ENCODE measurements around the gene HEMK1. TPM values are rescaled to one million over a fixed set of nuclear protein-coding genes. Genes with fewer than 3 reads are reported as not detected.

Gene HEMK1
- total RNA-seq, 1 experiment from 2014 or later: 15.5 TPM

- DNase-seq: no peak
- H3K4me3 ChIP-seq (ENCODE audit: insufficient read depth, low read depth, low read length): no peak overlapping the region
Observed at GRCh38 chr3:50575372-50575771, 6.0 kb downstream of the HEMK1 start.

GRCh38 chr3:50577348-50577747, 8.0 kb downstream of the HEMK1 start:
- no peak overlapping the region for H3K4me3 ChIP-seq (ENCODE audit: insufficient read depth, low read depth, low read length)
- no peak for DNase-seq
- peaks cover 8% of the 10 kb centered on the region for H3K36me3 ChIP-seq (replicated peaks; ENCODE audit: control insufficient read depth, insufficient read depth, low read length)
- no peaks in the 10 kb centered on the region for H3K27me3 ChIP-seq (ENCODE audit: control insufficient read depth, insufficient read depth, low read length)

More at GRCh38 chr3:50575372-50575771, 6.0 kb downstream of the HEMK1 start:
- Histone ChIP-seq H3K27me3 (ENCODE audit: control insufficient read depth, insufficient read depth, low read length) (no peaks in the 10 kb centered on the region), H3K36me3 (replicated peaks; ENCODE audit: control insufficient read depth, insufficient read depth, low read length) (peaks cover 7% of the 10 kb centered on the region)

- H3K4me3 ChIP-seq (ENCODE audit: insufficient read depth, low read depth, low read length): no peak overlapping the region
- H3K27me3 ChIP-seq (ENCODE audit: control insufficient read depth, insufficient read depth, low read length): no peaks in the 10 kb centered on the region
- peaks cover 5% of the 10 kb centered on the region for H3K36me3 ChIP-seq (replicated peaks; ENCODE audit: control insufficient read depth, insufficient read depth, low read length)
- DNase-seq: no peak
Observed at GRCh38 chr3:50580683-50581458, 11.5 kb downstream of the HEMK1 start.

- Histone ChIP-seq H3K27me3 (ENCODE audit: control insufficient read depth, insufficient read depth, low read length) (no peaks in the 10 kb centered on the region), H3K4me3 (ENCODE audit: insufficient read depth, low read depth, low read length) (no peak overlapping the region), H3K36me3 (replicated peaks; ENCODE audit: control insufficient read depth, insufficient read depth, low read length) (peaks cover 5% of the 10 kb centered on the region)
- DNase-seq: no peak
Observed at GRCh38 chr3:50581459-50581842, 12.1 kb downstream of the HEMK1 start.

- H3K4me3 ChIP-seq (ENCODE audit: insufficient read depth, low read depth, low read length): no peak overlapping the region
Observed at GRCh38 chr3:50582083-50582482, 12.8 kb downstream of the HEMK1 start.

GRCh38 chr3:50583897-50584296, 14.6 kb downstream of the HEMK1 start:
- H3K4me3 ChIP-seq (ENCODE audit: insufficient read depth, low read depth, low read length): no peak overlapping the region
- H3K36me3 ChIP-seq (replicated peaks; ENCODE audit: control insufficient read depth, insufficient read depth, low read length): peaks cover 1% of the 10 kb centered on the region; the same call in 1 of the 2 replicates
- H3K27me3 ChIP-seq (ENCODE audit: control insufficient read depth, insufficient read depth, low read length): no peaks in the 10 kb centered on the region
- DNase-seq: no peak

More at GRCh38 chr3:50582083-50582482, 12.8 kb downstream of the HEMK1 start:
- DNase-seq: no peak
- H3K27me3 ChIP-seq (ENCODE audit: control insufficient read depth, insufficient read depth, low read length): no peaks in the 10 kb centered on the region
- peaks cover 5% of the 10 kb centered on the region for H3K36me3 ChIP-seq (replicated peaks; ENCODE audit: control insufficient read depth, insufficient read depth, low read length)

GRCh38 chr3:50584391-50584790, 15.1 kb downstream of the HEMK1 start:
- H3K27me3 ChIP-seq (ENCODE audit: control insufficient read depth, insufficient read depth, low read length): no peaks in the 10 kb centered on the region
- H3K36me3 ChIP-seq (replicated peaks; ENCODE audit: control insufficient read depth, insufficient read depth, low read length): peaks cover 1% of the 10 kb centered on the region; the same call in 1 of the 2 replicates
- no peak for DNase-seq
- no peak overlapping the region for H3K4me3 ChIP-seq (ENCODE audit: insufficient read depth, low read depth, low read length)

GRCh38 chr3:50585919-50586762, 16.8 kb downstream of the HEMK1 start:
- 0 out of 2 replicates have a peak, but pooled peaks cover under 1% of the 10 kb centered on the region for H3K36me3 ChIP-seq (replicated peaks; ENCODE audit: control insufficient read depth, insufficient read depth, low read length)
- no peak for DNase-seq
- H3K4me3 ChIP-seq (ENCODE audit: insufficient read depth, low read depth, low read length): no peak overlapping the region
- H3K27me3 ChIP-seq (ENCODE audit: control insufficient read depth, insufficient read depth, low read length): no peaks in the 10 kb centered on the region

- DNase-seq: no peak
Observed at GRCh38 chr3:50586763-50587070, 17.4 kb downstream of the HEMK1 start.

GRCh38 chr3:50587373-50587772, 18.1 kb downstream of the HEMK1 start:
- Histone ChIP-seq H3K27me3 (ENCODE audit: control insufficient read depth, insufficient read depth, low read length) (no peaks in the 10 kb centered on the region), H3K4me3 (ENCODE audit: insufficient read depth, low read depth, low read length) (no peak overlapping the region), H3K36me3 (replicated peaks; ENCODE audit: control insufficient read depth, insufficient read depth, low read length) (no peaks in the 10 kb centered on the region)
- no peak for DNase-seq

More at GRCh38 chr3:50586763-50587070, 17.4 kb downstream of the HEMK1 start:
- H3K4me3 ChIP-seq (ENCODE audit: insufficient read depth, low read depth, low read length): no peak overlapping the region
- no peaks in the 10 kb centered on the region for H3K36me3 ChIP-seq (replicated peaks; ENCODE audit: control insufficient read depth, insufficient read depth, low read length)
- H3K27me3 ChIP-seq (ENCODE audit: control insufficient read depth, insufficient read depth, low read length): no peaks in the 10 kb centered on the region

GRCh38 chr3:50587806-50588758, 18.8 kb downstream of the HEMK1 start:
- DNase-seq: no peak
- H3K36me3 ChIP-seq (replicated peaks; ENCODE audit: control insufficient read depth, insufficient read depth, low read length): no peaks in the 10 kb centered on the region
- no peaks in the 10 kb centered on the region; the same call in 1 of the 2 replicates for H3K27me3 ChIP-seq (ENCODE audit: control insufficient read depth, insufficient read depth, low read length)
- no peak overlapping the region for H3K4me3 ChIP-seq (ENCODE audit: insufficient read depth, low read depth, low read length)

GRCh38 chr3:50588759-50589433, 19.6 kb downstream of the HEMK1 start:
- H3K4me3 ChIP-seq (ENCODE audit: insufficient read depth, low read depth, low read length): no peak overlapping the region
- no peaks in the 10 kb centered on the region for H3K36me3 ChIP-seq (replicated peaks; ENCODE audit: control insufficient read depth, insufficient read depth, low read length)
- DNase-seq: no peak
- no peaks in the 10 kb centered on the region; the same call in 1 of the 2 replicates for H3K27me3 ChIP-seq (ENCODE audit: control insufficient read depth, insufficient read depth, low read length)

GRCh38 chr3:50591196-50591741, 21.9 kb downstream of the HEMK1 start:
- Histone ChIP-seq H3K4me3 (ENCODE audit: insufficient read depth, low read depth, low read length) (no peak overlapping the region), H3K27me3 (ENCODE audit: control insufficient read depth, insufficient read depth, low read length) (no peaks in the 10 kb centered on the region; the same call in 1 of the 2 replicates), H3K36me3 (replicated peaks; ENCODE audit: control insufficient read depth, insufficient read depth, low read length) (no peaks in the 10 kb centered on the region)
- no peak for DNase-seq

Data from H7 (cell line).